SK-N-SH treated with all-trans-retinoic acid at 6 μM for 48 hours (cell line): ENCODE results near the gene DLG5.

Experiments
- ATAC-seq: fragments of 200-7000 bp; cut with Tn5 transposase; 3 replicates; pipeline ENCODE4 v1.9.1; 2020; ENCODE audit warnings: mild to moderate bottlenecking, moderate library complexity
- ARNTL ChIP-seq: fragments of 450-650 bp; formaldehyde crosslinking; IDR thresholded peaks from 2 replicates; pipeline ENCODE4 v1.5.0; 2020; ENCODE audit warnings: low read depth, mild to moderate bottlenecking, moderate library complexity, borderline replicate concordance
- BACH2 ChIP-seq: fragments of 250-450 bp; sonication (Bioruptor Pico); IDR thresholded peaks from 2 replicates; pipeline ENCODE4 v1.9.0; 2021; ENCODE audit warnings: mild to moderate bottlenecking, borderline replicate concordance
- CSDC2 ChIP-seq: fragments of 250-450 bp; sonication (Bioruptor Pico); IDR thresholded peaks from 2 replicates; pipeline ENCODE4 v1.5.0; 2020; ENCODE audit warnings: mild to moderate bottlenecking, moderate library complexity
- CSRNP3 ChIP-seq: fragments of 250-450 bp; sonication (Bioruptor Pico); IDR thresholded peaks from 2 replicates; pipeline ENCODE4 v1.5.1; 2021; ENCODE audit warnings: mild to moderate bottlenecking, moderate library complexity
- ESRRG ChIP-seq: fragments of 250-450 bp; sonication (Bioruptor Pico); IDR thresholded peaks from 2 replicates; pipeline ENCODE4 v1.6.1; 2021; ENCODE audit warnings: mild to moderate bottlenecking
- OSR1 ChIP-seq: fragments of 250-450 bp; sonication (Bioruptor Pico); IDR thresholded peaks from 2 replicates; pipeline ENCODE4 v1.8.0; 2022; ENCODE audit warnings: moderate library complexity, mild to moderate bottlenecking, inconsistent platforms
- POU6F1 ChIP-seq: fragments of 250-450 bp; sonication (Bioruptor Pico); IDR thresholded peaks from 2 replicates; pipeline ENCODE4 v1.8.0; 2021; ENCODE audit warnings: low read depth, mild to moderate bottlenecking, moderate library complexity, borderline replicate concordance
- PPARA ChIP-seq: fragments of 250-450 bp; sonication (Bioruptor Pico); IDR thresholded peaks from 2 replicates; pipeline ENCODE4 v1.5.0; 2020; ENCODE audit warnings: mild to moderate bottlenecking, borderline replicate concordance
- RARB ChIP-seq: fragments of 250-450 bp; sonication (Bioruptor Pico); IDR thresholded peaks from 2 replicates; pipeline ENCODE4 v1.8.0; 2021; ENCODE audit warnings: mild to moderate bottlenecking, moderate library complexity
- SNAI2 ChIP-seq: fragments of 250-450 bp; sonication (Bioruptor Pico); IDR thresholded peaks from 2 replicates; pipeline ENCODE4 v1.5.0; 2020; ENCODE audit warnings: mild to moderate bottlenecking, moderate library complexity
- TCF4 ChIP-seq: fragments of 250-450 bp; sonication (Bioruptor Pico); IDR thresholded peaks from 2 replicates; pipeline ENCODE4 v1.8.0; 2021; ENCODE audit warnings: mild to moderate bottlenecking, moderate library complexity, borderline replicate concordance
- TOX ChIP-seq: fragments of 250-450 bp; sonication (Bioruptor Pico); IDR thresholded peaks from 2 replicates; pipeline ENCODE4 v1.8.0; 2021; ENCODE audit warnings: mild to moderate bottlenecking, moderate library complexity, borderline replicate concordance
- TSHZ2 ChIP-seq: fragments of 250-450 bp; sonication (Bioruptor Pico); IDR thresholded peaks from 2 replicates; pipeline ENCODE4 v1.5.0; 2020; ENCODE audit warnings: mild to moderate bottlenecking, moderate library complexity
- ZC3H10 ChIP-seq: fragments of 250-450 bp; sonication (Bioruptor Pico); IDR thresholded peaks from 2 replicates; pipeline ENCODE4 v1.5.1; 2021; ENCODE audit warnings: mild to moderate bottlenecking, moderate library complexity
- ZFP3 ChIP-seq: fragments of 250-450 bp; sonication (Bioruptor Pico); IDR thresholded peaks from 2 replicates; pipeline ENCODE4 v1.5.0; 2020; ENCODE audit warnings: mild to moderate bottlenecking, moderate library complexity
- ZFP30 ChIP-seq: fragments of 450-650 bp; formaldehyde crosslinking; IDR thresholded peaks from 2 replicates; pipeline ENCODE4 v1.5.0; 2022; ENCODE audit warnings: mild to moderate bottlenecking, moderate library complexity
- ZNF565 ChIP-seq: fragments of 450-650 bp; formaldehyde crosslinking; conservative IDR thresholded peaks from 2 replicates; pipeline ENCODE4 v1.5.0; 2020; ENCODE audit warnings: low read depth, mild to moderate bottlenecking, moderate library complexity
- ZNF8 ChIP-seq: fragments of 450-650 bp; formaldehyde crosslinking; IDR thresholded peaks from 2 replicates; pipeline ENCODE4 v1.5.0; 2020; ENCODE audit warnings: mild to moderate bottlenecking, moderate library complexity
- TF ChIP-seq, protein P1 (sequence below): fragments of 250-450 bp; sonication (Bioruptor Pico); IDR thresholded peaks from 2 replicates; pipeline ENCODE4 v1.5.1; 2020; ENCODE audit warnings: low read depth, mild to moderate bottlenecking, moderate library complexity
- TF ChIP-seq, protein P2 (sequence below): fragments of 250-450 bp; sonication (Bioruptor Pico); IDR thresholded peaks from 2 replicates; pipeline ENCODE4 v1.8.0; 2020; ENCODE audit warnings: mild to moderate bottlenecking, moderate library complexity, borderline replicate concordance

Gene DLG5

DNA sequence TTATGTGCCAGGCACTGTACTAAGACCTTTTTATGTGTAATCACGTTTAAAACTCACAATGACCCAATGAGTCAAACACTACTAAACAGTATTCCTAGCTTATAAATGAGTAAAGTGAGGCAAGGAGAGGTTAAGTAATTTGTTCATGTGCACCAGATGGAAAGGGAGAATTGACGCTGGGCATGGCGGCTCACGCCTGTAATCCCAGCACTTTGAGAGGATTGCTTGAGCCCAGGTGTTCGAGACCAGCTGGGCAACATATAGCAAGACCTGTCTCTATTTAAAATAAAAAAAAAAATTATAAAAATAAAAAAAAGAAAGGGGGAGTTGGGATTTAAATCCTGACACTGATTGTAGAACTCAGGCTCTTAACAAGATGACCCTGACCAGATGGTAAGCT is 46.7 kb upstream of the DLG5 start:
- ATAC-seq: no peak
- TF ChIP-seq ESRRG (CRISPR knock-in tag) (no peak), CSDC2 (no peak), CSRNP3 (CRISPR knock-in tag) (no peak), POU6F1 (no peak), RARB (CRISPR knock-in tag) (no peak), ZC3H10 (CRISPR knock-in tag) (no peak), ZFP30 (CRISPR knock-in tag) (no peak), SNAI2 (CRISPR knock-in tag) (no peak), BACH2 (CRISPR knock-in tag) (no peak)
- TF ChIP-seq, protein P1, sequence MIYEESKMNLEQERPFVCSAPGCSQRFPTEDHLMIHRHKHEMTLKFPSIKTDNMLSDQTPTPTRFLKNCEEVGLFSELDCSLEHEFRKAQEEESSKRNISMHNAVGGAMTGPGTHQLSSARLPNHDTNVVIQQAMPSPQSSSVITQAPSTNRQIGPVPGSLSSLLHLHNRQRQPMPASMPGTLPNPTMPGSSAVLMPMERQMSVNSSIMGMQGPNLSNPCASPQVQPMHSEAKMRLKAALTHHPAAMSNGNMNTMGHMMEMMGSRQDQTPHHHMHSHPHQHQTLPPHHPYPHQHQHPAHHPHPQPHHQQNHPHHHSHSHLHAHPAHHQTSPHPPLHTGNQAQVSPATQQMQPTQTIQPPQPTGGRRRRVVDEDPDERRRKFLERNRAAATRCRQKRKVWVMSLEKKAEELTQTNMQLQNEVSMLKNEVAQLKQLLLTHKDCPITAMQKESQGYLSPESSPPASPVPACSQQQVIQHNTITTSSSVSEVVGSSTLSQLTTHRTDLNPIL (CRISPR knock-in tag): no peak
- TF ChIP-seq, protein P2, sequence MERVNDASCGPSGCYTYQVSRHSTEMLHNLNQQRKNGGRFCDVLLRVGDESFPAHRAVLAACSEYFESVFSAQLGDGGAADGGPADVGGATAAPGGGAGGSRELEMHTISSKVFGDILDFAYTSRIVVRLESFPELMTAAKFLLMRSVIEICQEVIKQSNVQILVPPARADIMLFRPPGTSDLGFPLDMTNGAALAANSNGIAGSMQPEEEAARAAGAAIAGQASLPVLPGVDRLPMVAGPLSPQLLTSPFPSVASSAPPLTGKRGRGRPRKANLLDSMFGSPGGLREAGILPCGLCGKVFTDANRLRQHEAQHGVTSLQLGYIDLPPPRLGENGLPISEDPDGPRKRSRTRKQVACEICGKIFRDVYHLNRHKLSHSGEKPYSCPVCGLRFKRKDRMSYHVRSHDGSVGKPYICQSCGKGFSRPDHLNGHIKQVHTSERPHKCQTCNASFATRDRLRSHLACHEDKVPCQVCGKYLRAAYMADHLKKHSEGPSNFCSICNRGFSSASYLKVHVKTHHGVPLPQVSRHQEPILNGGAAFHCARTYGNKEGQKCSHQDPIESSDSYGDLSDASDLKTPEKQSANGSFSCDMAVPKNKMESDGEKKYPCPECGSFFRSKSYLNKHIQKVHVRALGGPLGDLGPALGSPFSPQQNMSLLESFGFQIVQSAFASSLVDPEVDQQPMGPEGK: no peak

DNA sequence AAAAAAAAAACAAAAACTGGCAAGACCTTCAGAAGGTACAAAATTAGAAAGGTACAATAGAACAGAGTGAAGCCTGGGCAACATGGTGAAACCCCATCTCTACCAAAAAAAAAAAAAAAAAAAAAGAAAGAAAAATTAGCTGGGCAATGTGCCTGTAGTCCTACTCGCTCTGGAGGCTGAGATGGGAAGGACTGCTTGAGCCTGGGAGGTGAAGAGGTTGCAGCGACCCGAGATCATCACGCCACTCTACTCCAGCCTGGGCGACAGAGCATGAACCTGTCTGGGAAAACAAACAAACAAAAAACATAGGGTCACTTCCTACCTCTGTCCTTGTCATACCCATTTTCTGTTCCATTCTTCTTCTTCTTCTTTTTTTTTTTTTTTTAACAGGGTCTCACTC is 45.6 kb upstream of the DLG5 start:
- no peak for TF ChIP-seq TSHZ2
- ATAC-seq: no peak

GRCh38 chr10:77971804-77972144 is 45.2 kb upstream of the DLG5 start:
- no peak for ATAC-seq
- TF ChIP-seq ARNTL (CRISPR knock-in tag) (no peak), ZFP3 (CRISPR knock-in tag) (no peak), ZNF565 (CRISPR knock-in tag) (no peak), CSRNP3 (CRISPR knock-in tag) (no peak), ZFP30 (CRISPR knock-in tag) (no peak), SNAI2 (CRISPR knock-in tag) (no peak), POU6F1 (no peak), RARB (CRISPR knock-in tag) (no peak), TOX (no peak), ZNF8 (no peak), PPARA (CRISPR knock-in tag) (no peak), TCF4 (no peak), OSR1 (no peak)
